ENCODE results near the gene UCHL5.
"Not testable (repeated sequence)": the region's sequence is repeated elsewhere in the genome, so short reads cannot be mapped to it uniquely, and the experiment has no call there.

The UCHL5 gene

DNA sequence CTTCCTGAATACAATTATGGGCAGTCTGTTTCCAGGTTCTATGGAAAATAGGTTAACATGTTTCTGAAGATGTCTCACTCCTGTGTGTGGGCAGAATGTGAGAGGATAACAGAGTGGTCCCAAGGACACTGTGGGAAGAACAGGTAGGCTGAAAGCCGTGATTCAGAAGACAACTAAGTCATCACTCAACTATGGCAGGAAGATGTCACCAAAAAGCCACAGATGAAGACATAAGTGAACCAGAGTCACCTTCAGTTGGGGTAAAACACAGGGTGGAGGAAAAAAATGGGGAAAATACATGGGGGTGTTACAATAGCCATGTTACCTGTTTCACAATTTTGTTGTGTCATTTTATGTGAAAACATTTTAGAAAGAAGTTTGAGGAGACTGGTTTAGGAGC, 75.1 kb downstream of the UCHL5 start:
- DNase-seq (ENCODE audit: low spot score), result no peak
- TF ChIP-seq, protein P1, sequence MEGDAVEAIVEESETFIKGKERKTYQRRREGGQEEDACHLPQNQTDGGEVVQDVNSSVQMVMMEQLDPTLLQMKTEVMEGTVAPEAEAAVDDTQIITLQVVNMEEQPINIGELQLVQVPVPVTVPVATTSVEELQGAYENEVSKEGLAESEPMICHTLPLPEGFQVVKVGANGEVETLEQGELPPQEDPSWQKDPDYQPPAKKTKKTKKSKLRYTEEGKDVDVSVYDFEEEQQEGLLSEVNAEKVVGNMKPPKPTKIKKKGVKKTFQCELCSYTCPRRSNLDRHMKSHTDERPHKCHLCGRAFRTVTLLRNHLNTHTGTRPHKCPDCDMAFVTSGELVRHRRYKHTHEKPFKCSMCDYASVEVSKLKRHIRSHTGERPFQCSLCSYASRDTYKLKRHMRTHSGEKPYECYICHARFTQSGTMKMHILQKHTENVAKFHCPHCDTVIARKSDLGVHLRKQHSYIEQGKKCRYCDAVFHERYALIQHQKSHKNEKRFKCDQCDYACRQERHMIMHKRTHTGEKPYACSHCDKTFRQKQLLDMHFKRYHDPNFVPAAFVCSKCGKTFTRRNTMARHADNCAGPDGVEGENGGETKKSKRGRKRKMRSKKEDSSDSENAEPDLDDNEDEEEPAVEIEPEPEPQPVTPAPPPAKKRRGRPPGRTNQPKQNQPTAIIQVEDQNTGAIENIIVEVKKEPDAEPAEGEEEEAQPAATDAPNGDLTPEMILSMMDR (IDR thresholded peaks at IDR 0.05; ENCODE audit: extremely low read depth, insufficient read depth, missing control alignments), result no peak
- in situ Hi-C loops (cut with MboI; ENCODE audit: low pct_unique_long_range_greater_than_20kb, low sequenced_read_pairs, unreplicated experiment), result no loop called here

GRCh38 chr1:192983349-192983980, 75.7 kb downstream of the UCHL5 start:
- TF ChIP-seq, protein P1 (IDR thresholded peaks at IDR 0.05; ENCODE audit: extremely low read depth, insufficient read depth, missing control alignments), result no peak
- DNase-seq (ENCODE audit: low spot score), result peak; percentile 58
- in situ Hi-C loops (cut with MboI; ENCODE audit: low pct_unique_long_range_greater_than_20kb, low sequenced_read_pairs, unreplicated experiment), result no loop called here

- in situ Hi-C loops (cut with MboI; ENCODE audit: low pct_unique_long_range_greater_than_20kb, low sequenced_read_pairs, unreplicated experiment), result no loop called here
- TF ChIP-seq, protein P1 (IDR thresholded peaks at IDR 0.05; ENCODE audit: extremely low read depth, insufficient read depth, missing control alignments), result no peak
- no peak for DNase-seq (ENCODE audit: low spot score)
These were observed 78.3 kb downstream of the UCHL5 start for GRCh38 chr1:192980856-192981255.

GRCh38 chr1:192980334-192980733, 78.8 kb downstream of the UCHL5 start:
- DNase-seq (ENCODE audit: low spot score), result not testable (repeated sequence)

GRCh38 chr1:192979542-192979941, 79.6 kb downstream of the UCHL5 start:
- in situ Hi-C loops (cut with MboI; ENCODE audit: low pct_unique_long_range_greater_than_20kb, low sequenced_read_pairs, unreplicated experiment), result no loop called here
- TF ChIP-seq, protein P1 (IDR thresholded peaks at IDR 0.05; ENCODE audit: extremely low read depth, insufficient read depth, missing control alignments), result no peak
- no peak for DNase-seq (ENCODE audit: low spot score)

More at GRCh38 chr1:192980334-192980733, 78.8 kb downstream of the UCHL5 start:
- in situ Hi-C loops (cut with MboI; ENCODE audit: low pct_unique_long_range_greater_than_20kb, low sequenced_read_pairs, unreplicated experiment), result not testable (repeated sequence)

DNA sequence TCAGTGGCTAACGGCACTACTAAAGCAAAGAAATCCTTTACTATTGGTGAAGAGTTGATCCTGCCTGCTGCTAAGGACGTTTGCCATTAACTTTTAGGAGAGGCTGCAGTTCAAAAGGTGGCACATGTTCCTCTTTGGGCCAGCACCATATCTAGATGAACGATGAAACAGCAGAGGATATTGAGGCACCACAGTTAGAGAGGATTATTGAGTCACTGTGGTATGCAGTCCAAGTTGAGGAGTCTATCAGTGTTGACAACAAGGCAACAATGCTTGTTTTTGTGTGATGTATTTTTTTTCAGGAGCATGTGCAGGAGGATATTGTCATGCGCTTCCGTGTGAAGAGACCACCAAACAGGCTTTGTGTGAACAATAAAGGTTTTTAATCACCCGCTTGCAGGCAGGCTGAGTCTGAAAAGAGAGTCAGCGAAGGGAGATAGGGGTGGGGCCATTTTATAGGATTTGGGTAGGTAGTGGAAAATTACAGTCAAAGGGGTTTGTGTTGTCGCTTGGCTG, 80.9 kb downstream of the UCHL5 start:
- in situ Hi-C loops (cut with MboI; ENCODE audit: low pct_unique_long_range_greater_than_20kb, low sequenced_read_pairs, unreplicated experiment), result no loop called here
- DNase-seq (ENCODE audit: low spot score), result no peak
- TF ChIP-seq, protein P1 (IDR thresholded peaks at IDR 0.05; ENCODE audit: extremely low read depth, insufficient read depth, missing control alignments), result no peak

DNA sequence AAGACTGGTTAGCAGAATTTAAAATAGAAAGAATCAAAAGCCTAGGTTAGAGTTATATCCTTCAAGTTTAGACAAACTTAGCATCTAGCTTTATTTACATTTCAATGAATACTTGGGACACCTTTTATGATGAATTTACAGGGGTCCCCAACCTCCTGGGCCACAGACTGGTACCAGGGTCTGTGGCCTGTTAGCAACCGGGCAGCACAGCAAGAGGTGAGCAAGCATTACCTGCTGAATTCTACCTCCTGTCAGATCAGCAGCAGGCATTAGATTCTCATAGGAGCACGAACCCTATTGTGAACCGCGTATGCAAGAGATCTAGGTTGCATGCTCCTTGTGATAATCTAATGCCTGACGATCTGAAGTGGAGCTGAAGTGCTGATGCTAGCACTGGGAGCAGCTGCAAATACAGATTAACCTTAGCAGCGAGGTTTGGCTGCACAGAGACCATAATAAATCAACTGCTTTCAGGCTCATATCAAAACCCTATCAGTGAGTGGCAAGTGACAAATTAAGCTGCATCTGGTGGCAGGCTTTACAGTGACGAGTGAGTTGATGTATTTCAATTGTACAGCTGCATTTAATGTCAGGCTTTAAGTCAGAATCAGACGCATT, 82.0 kb downstream of the UCHL5 start:
- in situ Hi-C loops (cut with MboI; ENCODE audit: low pct_unique_long_range_greater_than_20kb, low sequenced_read_pairs, unreplicated experiment), result no loop called here
- TF ChIP-seq, protein P1 (IDR thresholded peaks at IDR 0.05; ENCODE audit: extremely low read depth, insufficient read depth, missing control alignments), result no peak
- DNase-seq (ENCODE audit: low spot score), result no peak
